Esophagus (tissue), 2 donors: ENCODE data around the gene RYR1. TPM values are rescaled to one million over a fixed set of nuclear protein-coding genes. Genes with fewer than 3 reads are reported as not detected.

Experiments used
- H3K27ac ChIP-seq, 2 donors: one replicate each; pipeline ENCODE4 v1.5.1; 2013; ENCODE audit warnings: low read depth in 2 of 2, mild to moderate bottlenecking in 2 of 2, inconsistent platforms in 1 of 2, low read length in 1 of 2, moderate library complexity in 1 of 2
- H3K27me3 ChIP-seq, 2 donors: one replicate each; pipeline ENCODE4 v1.6.1; 2013; ENCODE audit warnings: low read length in 2 of 2, control low read depth in 1 of 2, mild to moderate bottlenecking in 1 of 2; ENCODE audit not compliant: insufficient read depth in 2 of 2, control insufficient read depth in 1 of 2
- H3K36me3 ChIP-seq, 2 donors: one replicate each; pipeline ENCODE4 v1.6.1; 2013; ENCODE audit warnings: low read length in 1 of 2; ENCODE audit not compliant: control insufficient read depth in 2 of 2, insufficient read depth in 2 of 2
- H3K4me1 ChIP-seq, 2 donors: one replicate each; pipeline ENCODE4 v1.6.1; 2013; ENCODE audit warnings: low read length in 1 of 2; ENCODE audit not compliant: control insufficient read depth in 2 of 2, insufficient read depth in 2 of 2
- H3K4me3 ChIP-seq, 2 donors: one replicate each; pipeline ENCODE4 v1.5.1; 2013; ENCODE audit warnings: low read length in 2 of 2, mild to moderate bottlenecking in 2 of 2, low read depth in 1 of 2, moderate library complexity in 1 of 2
- H3K9me3 ChIP-seq, 2 donors: one replicate each; pipeline ENCODE4 v1.6.1; 2013; ENCODE audit warnings: mild to moderate bottlenecking in 2 of 2, low read depth in 1 of 2, low read length in 1 of 2, moderate library complexity in 1 of 2; ENCODE audit not compliant: control insufficient read depth in 2 of 2, insufficient read depth in 1 of 2
- WGBS, 2 donors: extraction: QIAGEN DNeasy Blood & Tissue Kit; methylation state at CpG; one replicate each; pipeline ENCODE4 v1.1.7; 2013; 5-methylcytosine and 5-hydroxymethylcytosine counted together
- polyA plus RNA-seq, 2 donors: library from polyadenylated mRNA; stranded (reverse); fragments of 200-250 nt; gene quantifications; one replicate each; pipeline ENCODE4 v1.2.3, GENCODE V29; 2013
- donor health status: healthy with polysubstance abuse.
- donor health status: Bipolar disorder and iron deficiency.

The RYR1 gene
- 1 to 10 TPM; 8.0 to 8.7 TPM for polyA plus RNA-seq

- no peak within 1 kb of the TSS for H3K4me3 ChIP-seq
- H3K27ac ChIP-seq: no peak within 1 kb of the TSS
- no peaks in the 10 kb centered on the region for H3K9me3 ChIP-seq
- no peaks in the 10 kb centered on the region for H3K27me3 ChIP-seq
- peaks cover 3% of the 10 kb centered on the region in 2 donors for H3K4me1 ChIP-seq
- no peaks in the 10 kb centered on the region for H3K36me3 ChIP-seq
- 14 to 17% methylated on average over 20 of the region's 20 CpGs for WGBS, 2 donors
These were observed at the start of gene RYR1 for GRCh38 chr19:38433268-38433733. Gene RYR1, plus strand, starts transcription at chr19:38433691. Its CDS starts 139 bp downstream, at chr19:38433830.

GRCh38 chr19:38383743-38384142 is 49.7 kb upstream of the RYR1 start:
- WGBS, 2 donors: 94 to 96% methylated on average over 2 of the region's 2 CpGs
- no peak overlapping the region for H3K4me3 ChIP-seq
- H3K36me3 ChIP-seq: peaks cover 17 to 42% of the 10 kb centered on the region in 2 donors
- no peaks in the 10 kb centered on the region for H3K27me3 ChIP-seq
- H3K27ac ChIP-seq: no peak overlapping the region
- H3K9me3 ChIP-seq: no peaks in the 10 kb centered on the region
- H3K4me1 ChIP-seq: peaks cover 5 to 17% of the 10 kb centered on the region in 2 donors

GRCh38 chr19:38384209-38385027 is 49.1 kb upstream of the RYR1 start:
- Histone ChIP-seq H3K4me3 (no peak overlapping the region), H3K4me1 (peaks cover 5 to 17% of the 10 kb centered on the region in 2 donors), H3K36me3 (peaks cover 17 to 38% of the 10 kb centered on the region in 2 donors), H3K27me3 (no peaks in the 10 kb centered on the region), H3K9me3 (no peaks in the 10 kb centered on the region), H3K27ac (no peak overlapping the region)
- 79 to 85% methylated on average over 10 of the region's 10 CpGs for WGBS, 2 donors

DNA sequence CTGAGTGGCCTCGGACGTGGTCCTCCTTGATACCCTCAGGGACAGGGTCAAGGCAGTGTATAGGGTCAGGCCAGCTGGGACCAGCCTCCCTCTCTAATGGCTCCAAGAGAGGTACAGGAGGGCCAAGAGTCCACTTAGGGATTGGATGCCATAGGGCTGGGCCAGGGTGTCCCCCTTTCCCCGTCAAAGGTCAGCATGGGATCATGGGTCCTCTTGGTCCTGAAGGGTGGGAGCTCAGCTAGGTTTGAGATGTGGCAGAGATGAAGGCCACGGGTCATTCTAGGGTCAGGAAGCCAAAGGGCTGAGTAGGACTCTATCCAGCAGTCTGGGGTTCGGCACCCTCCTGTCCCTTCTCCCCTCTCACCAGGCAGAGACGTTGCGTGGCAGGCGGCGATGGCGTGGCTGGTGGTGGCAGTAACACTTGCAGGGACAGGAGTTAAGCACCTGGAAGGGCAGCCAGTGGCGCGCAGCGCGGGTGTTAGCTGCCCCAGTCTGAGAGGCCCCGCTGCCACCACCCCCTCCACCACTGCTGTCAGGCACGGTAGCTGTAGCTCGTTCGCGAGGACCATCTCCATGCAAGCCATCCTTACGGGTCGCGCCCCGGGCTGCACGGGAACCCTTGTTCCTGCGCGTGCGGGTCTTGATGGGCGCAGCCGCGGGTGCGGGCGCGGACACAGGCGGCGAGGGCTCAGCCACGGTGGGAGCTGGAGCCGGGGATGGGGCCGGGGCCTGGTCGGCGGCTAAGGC is 48.3 kb upstream of the RYR1 start:
- no peaks in the 10 kb centered on the region for H3K27me3 ChIP-seq
- peaks cover 5 to 17% of the 10 kb centered on the region in 2 donors for H3K4me1 ChIP-seq
- H3K4me3 ChIP-seq: no peak overlapping the region
- H3K36me3 ChIP-seq: peaks cover 17 to 34% of the 10 kb centered on the region in 2 donors
- no peaks in the 10 kb centered on the region for H3K9me3 ChIP-seq
- no peak overlapping the region for H3K27ac ChIP-seq
- 77 to 87% methylated on average over 37 to 40 of the region's 40 CpGs for WGBS, 2 donors

DNA sequence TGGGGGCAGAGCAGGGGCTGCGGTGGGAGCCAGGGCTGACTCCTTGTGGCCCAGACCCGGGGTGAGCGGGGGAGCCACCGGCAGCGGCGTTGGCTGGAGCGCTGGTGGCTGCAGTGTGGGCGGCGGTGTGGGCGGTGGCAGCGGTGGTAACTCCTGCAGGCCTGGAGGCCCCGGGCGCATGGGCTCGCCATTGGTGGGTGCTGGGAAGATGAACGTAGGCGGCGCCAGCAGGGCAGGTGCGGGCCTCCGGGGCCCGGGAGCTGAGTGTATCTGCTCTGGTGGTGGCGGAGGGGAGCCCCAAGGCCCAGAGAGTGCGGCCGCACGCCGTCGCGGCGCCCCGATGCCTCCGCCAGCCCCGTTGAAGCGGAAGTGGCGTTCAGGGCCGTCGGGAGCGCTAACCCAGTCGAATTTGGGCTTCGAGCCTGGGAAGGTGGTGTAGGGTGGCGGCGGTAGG is 47.7 kb upstream of the RYR1 start:
- no peaks in the 10 kb centered on the region for H3K27me3 ChIP-seq
- H3K4me3 ChIP-seq: no peak overlapping the region
- H3K9me3 ChIP-seq: no peaks in the 10 kb centered on the region
- peaks cover 5 to 17% of the 10 kb centered on the region in 2 donors for H3K4me1 ChIP-seq
- H3K27ac ChIP-seq: no peak overlapping the region
- WGBS, 2 donors: 55 to 75% methylated on average over 38 to 40 of the region's 40 CpGs
- peaks cover 17 to 29% of the 10 kb centered on the region in 2 donors for H3K36me3 ChIP-seq

DNA sequence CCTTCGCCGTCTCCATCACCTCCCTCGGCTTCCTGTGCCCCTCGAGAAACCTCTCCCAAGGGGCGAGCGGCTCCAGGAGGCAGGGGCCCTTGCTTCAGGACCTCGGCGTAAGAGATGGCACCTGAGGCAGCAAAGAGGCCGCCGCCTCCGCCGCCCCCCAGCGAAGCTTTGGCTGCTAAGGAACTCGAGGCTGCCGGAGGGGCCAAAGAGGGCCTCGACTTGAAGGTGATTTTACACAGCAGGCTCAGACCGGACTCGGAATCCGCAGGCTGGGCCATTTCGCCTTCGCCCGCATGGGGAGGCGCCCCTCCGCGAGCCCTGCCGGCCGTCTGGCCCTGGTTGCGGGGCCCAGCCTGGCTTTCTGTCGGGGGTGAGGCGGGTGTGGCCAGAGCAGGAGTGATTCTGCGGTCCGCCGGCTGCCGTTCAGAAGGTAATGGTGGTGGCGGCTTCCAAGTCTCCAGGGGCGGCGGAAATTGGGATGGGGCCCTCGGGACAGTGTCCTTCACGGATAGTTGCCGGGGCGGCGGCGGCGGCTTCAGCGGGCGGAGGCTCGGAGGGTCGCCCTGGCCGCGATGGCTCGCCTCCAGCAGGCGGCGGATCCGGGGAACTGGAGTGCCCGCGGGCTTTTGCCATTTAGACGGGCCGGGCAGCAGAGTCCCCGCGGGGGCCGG is 47.1 kb upstream of the RYR1 start:
- 44 to 49% methylated on average over 52 to 61 of the region's 61 CpGs for WGBS, 2 donors
- Histone ChIP-seq H3K36me3 (peaks cover 14 to 23% of the 10 kb centered on the region in 2 donors), H3K27me3 (no peaks in the 10 kb centered on the region), H3K9me3 (no peaks in the 10 kb centered on the region), H3K4me1 (peaks cover 5 to 17% of the 10 kb centered on the region in 2 donors), H3K27ac (no peak overlapping the region), H3K4me3 (no peak overlapping the region)

GRCh38 chr19:38386971-38387549 is 46.4 kb upstream of the RYR1 start:
- 6 to 9% methylated on average over 34 to 36 of the region's 36 CpGs for WGBS, 2 donors
- Histone ChIP-seq H3K36me3 (peaks cover 8 to 17% of the 10 kb centered on the region in 2 donors), H3K27me3 (no peaks in the 10 kb centered on the region), H3K9me3 (no peaks in the 10 kb centered on the region), H3K4me1 (peaks cover 5 to 17% of the 10 kb centered on the region in 2 donors), H3K4me3 (peak overlapping the region; percentile 48 to 50), H3K27ac (peak overlapping the region in 1 of 2 donors; percentile 77)

GRCh38 chr19:38387550-38388348 is 45.7 kb upstream of the RYR1 start, which contains the start of gene GGN:
Gene GGN, minus strand, starts transcription at chr19:38388034. Its CDS starts 773 bp downstream, at chr19:38387261.
- WGBS, 2 donors: 1% methylated on average over 50 to 51 of the region's 51 CpGs
- Histone ChIP-seq H3K9me3 (no peaks in the 10 kb centered on the region), H3K36me3 (peaks cover 3 to 12% of the 10 kb centered on the region in 2 donors), H3K27ac (peak within 1 kb of the TSS; percentile 49 to 77), H3K27me3 (no peaks in the 10 kb centered on the region), H3K4me3 (peak within 1 kb of the TSS; percentile 48 to 50), H3K4me1 (peaks cover 5 to 17% of the 10 kb centered on the region in 2 donors)
